ENCODE results near the gene ZNF479.
"Not testable (repeated sequence)": the region's sequence is repeated elsewhere in the genome, so short reads cannot be mapped to it uniquely, and the experiment has no call there.

ZNF479 gene

GRCh38 chr7:57132336-57132735 is at the start of gene ZNF479:
ZNF479 (minus strand) TSS chr7:57132436; CDS start chr7:57132324, 112 bp downstream.
- DNase-seq (ENCODE audit: extremely low spot score, insufficient read length, low read depth); FAIRE-seq: not testable (repeated sequence)

- FAIRE-seq = no peak
- no peak for DNase-seq (ENCODE audit: extremely low spot score, insufficient read length, low read depth)
These were observed 49.8 kb upstream of the ZNF479 start for GRCh38 chr7:57182031-57182430.

- DNase-seq (ENCODE audit: extremely low spot score, insufficient read length, low read depth) = no peak
- FAIRE-seq = no peak
These were observed 49.0 kb upstream of the ZNF479 start for GRCh38 chr7:57181281-57181680.

GRCh38 chr7:57179776-57180415 is 47.7 kb upstream of the ZNF479 start:
- FAIRE-seq (no peak), DNase-seq (ENCODE audit: extremely low spot score, insufficient read length, low read depth) (no peak)

GRCh38 chr7:57178768-57179139 is 46.5 kb upstream of the ZNF479 start:
- no peak for FAIRE-seq
- no peak for DNase-seq (ENCODE audit: extremely low spot score, insufficient read length, low read depth)

- no peak for DNase-seq (ENCODE audit: extremely low spot score, insufficient read length, low read depth)
- FAIRE-seq = no peak
These were observed 45.9 kb upstream of the ZNF479 start for GRCh38 chr7:57177856-57178767.

- FAIRE-seq = no peak
- DNase-seq (ENCODE audit: extremely low spot score, insufficient read length, low read depth) = no peak
These were observed 44.8 kb upstream of the ZNF479 start for GRCh38 chr7:57176928-57177635.

GRCh38 chr7:57165285-57165899 is 33.2 kb upstream of the ZNF479 start:
- FAIRE-seq = no peak

GRCh38 chr7:57120123-57120784 is 12.0 kb downstream of the ZNF479 start:
- DNase-seq (ENCODE audit: extremely low spot score, insufficient read length, low read depth); FAIRE-seq: not testable (repeated sequence)

More at GRCh38 chr7:57165285-57165899, 33.2 kb upstream of the ZNF479 start:
- DNase-seq (ENCODE audit: extremely low spot score, insufficient read length, low read depth) = no peak
